ENCODE results near the gene ZDHHC12.

ZDHHC12 gene

DNA sequence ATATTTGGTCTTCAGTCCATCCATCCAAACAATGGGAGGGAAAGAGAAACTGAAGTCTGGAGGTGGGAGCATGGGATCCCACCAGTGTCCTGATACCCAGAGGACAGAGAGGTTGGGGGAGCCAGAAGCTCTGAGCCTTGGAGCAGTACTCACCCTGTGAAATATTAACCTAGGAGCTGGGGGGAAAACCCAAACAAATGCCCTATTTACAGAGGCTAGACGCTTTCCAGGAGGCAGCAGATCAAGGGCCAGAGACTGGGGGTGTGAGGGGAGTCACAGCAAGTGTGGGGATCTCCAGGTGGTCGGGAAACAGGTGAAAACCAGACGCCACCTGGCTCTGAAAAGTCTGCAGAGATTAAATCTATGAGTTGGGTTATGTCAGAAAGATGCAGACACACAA lies 41.6 kb upstream of the ZDHHC12 start:
- Histone ChIP-seq H3K36me3 (ENCODE audit: control insufficient read depth in 2 of 2, insufficient read depth in 1 of 2, low read length in 2 of 2) (peaks cover 0 to 19% of the 10 kb centered on the region in 2 experiments; a peak in 1 of 3 replicates), H3K4me1 (ENCODE audit: control insufficient read depth, insufficient read depth, low read length) (no peaks in the 10 kb centered on the region), H3K27ac (ENCODE audit: extremely low read depth, low read depth, low read length) (no peak overlapping the region), H3K9me3 (ENCODE audit: control insufficient read depth, insufficient read depth, low read depth, low read length) (no peaks in the 10 kb centered on the region), H3K4me3 (ENCODE audit: low read depth, low read length) (no peak overlapping the region)
- POLR2A ChIA-PET = no interaction called here
- TF ChIP-seq ZNF514 (tag by site-specific recombination; IDR thresholded peaks at IDR 0.05) (no peak), ZNF416 (tag by site-specific recombination; IDR thresholded peaks at IDR 0.05) (no peak), ZNF510 (tag by site-specific recombination; IDR thresholded peaks at IDR 0.05; ENCODE audit: insufficient replicate concordance) (no peak)
- TF ChIP-seq, protein P1, sequence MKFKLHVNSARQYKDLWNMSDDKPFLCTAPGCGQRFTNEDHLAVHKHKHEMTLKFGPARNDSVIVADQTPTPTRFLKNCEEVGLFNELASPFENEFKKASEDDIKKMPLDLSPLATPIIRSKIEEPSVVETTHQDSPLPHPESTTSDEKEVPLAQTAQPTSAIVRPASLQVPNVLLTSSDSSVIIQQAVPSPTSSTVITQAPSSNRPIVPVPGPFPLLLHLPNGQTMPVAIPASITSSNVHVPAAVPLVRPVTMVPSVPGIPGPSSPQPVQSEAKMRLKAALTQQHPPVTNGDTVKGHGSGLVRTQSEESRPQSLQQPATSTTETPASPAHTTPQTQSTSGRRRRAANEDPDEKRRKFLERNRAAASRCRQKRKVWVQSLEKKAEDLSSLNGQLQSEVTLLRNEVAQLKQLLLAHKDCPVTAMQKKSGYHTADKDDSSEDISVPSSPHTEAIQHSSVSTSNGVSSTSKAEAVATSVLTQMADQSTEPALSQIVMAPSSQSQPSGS (tag by site-specific recombination; IDR thresholded peaks at IDR 0.05; ENCODE audit: low read depth) = no peak
- TF ChIP-seq, protein P2, sequence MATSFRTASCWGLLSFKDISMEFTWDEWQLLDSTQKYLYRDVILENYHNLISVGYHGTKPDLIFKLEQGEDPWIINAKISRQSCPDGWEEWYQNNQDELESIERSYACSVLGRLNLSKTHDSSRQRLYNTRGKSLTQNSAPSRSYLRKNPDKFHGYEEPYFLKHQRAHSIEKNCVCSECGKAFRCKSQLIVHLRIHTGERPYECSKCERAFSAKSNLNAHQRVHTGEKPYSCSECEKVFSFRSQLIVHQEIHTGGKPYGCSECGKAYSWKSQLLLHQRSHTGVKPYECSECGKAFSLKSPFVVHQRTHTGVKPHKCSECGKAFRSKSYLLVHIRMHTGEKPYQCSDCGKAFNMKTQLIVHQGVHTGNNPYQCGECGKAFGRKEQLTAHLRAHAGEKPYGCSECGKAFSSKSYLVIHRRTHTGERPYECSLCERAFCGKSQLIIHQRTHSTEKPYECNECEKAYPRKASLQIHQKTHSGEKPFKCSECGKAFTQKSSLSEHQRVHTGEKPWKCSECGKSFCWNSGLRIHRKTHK (tag by site-specific recombination; IDR thresholded peaks at IDR 0.05) = no peak
- TF ChIP-seq, protein P3, sequence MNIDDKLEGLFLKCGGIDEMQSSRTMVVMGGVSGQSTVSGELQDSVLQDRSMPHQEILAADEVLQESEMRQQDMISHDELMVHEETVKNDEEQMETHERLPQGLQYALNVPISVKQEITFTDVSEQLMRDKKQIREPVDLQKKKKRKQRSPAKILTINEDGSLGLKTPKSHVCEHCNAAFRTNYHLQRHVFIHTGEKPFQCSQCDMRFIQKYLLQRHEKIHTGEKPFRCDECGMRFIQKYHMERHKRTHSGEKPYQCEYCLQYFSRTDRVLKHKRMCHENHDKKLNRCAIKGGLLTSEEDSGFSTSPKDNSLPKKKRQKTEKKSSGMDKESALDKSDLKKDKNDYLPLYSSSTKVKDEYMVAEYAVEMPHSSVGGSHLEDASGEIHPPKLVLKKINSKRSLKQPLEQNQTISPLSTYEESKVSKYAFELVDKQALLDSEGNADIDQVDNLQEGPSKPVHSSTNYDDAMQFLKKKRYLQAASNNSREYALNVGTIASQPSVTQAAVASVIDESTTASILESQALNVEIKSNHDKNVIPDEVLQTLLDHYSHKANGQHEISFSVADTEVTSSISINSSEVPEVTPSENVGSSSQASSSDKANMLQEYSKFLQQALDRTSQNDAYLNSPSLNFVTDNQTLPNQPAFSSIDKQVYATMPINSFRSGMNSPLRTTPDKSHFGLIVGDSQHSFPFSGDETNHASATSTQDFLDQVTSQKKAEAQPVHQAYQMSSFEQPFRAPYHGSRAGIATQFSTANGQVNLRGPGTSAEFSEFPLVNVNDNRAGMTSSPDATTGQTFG (tag by site-specific recombination; IDR thresholded peaks at IDR 0.05; ENCODE audit: borderline replicate concordance) = no peak
- TF ChIP-seq, protein P4, sequence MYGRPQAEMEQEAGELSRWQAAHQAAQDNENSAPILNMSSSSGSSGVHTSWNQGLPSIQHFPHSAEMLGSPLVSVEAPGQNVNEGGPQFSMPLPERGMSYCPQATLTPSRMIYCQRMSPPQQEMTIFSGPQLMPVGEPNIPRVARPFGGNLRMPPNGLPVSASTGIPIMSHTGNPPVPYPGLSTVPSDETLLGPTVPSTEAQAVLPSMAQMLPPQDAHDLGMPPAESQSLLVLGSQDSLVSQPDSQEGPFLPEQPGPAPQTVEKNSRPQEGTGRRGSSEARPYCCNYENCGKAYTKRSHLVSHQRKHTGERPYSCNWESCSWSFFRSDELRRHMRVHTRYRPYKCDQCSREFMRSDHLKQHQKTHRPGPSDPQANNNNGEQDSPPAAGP (tag by site-specific recombination; IDR thresholded peaks at IDR 0.05) = no peak
- CTCF ChIA-PET = interaction anchor here (1.0 to 2.1 kb wide), 2 partner anchors 32 to 123 kb away, joined by 5 to 6 read pairs; no protein-coding TSS in a partner anchor

DNA sequence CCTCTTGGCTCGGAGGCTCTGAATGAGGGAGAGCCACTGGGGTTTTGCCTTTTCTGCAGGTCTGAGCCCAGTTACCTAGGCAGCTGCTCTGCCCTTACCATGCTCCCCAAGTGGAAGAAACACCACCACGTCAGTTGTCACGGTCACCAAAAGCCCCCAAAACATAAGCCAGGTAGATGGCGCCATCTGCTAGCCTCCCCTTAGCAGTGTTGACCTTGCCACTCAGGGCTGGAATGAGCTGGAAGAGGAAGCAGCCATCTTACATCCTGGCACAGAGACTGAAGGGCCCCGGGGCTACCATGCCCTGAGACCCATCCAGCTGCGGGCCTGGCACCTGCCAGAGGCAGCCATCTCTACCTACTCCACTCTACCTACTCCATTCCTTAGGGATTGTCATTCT lies 40.4 kb upstream of the ZDHHC12 start:
- Histone ChIP-seq H3K4me3 (ENCODE audit: low read depth, low read length) (no peak overlapping the region), H3K4me1 (ENCODE audit: control insufficient read depth, insufficient read depth, low read length) (no peaks in the 10 kb centered on the region), H3K27ac (ENCODE audit: extremely low read depth, low read depth, low read length) (no peak overlapping the region), H3K36me3 (ENCODE audit: control insufficient read depth in 2 of 2, insufficient read depth in 1 of 2, low read length in 2 of 2) (peaks cover 0 to 14% of the 10 kb centered on the region in 2 experiments; a peak in 1 of 3 replicates), H3K9me3 (ENCODE audit: control insufficient read depth, insufficient read depth, low read depth, low read length) (no peaks in the 10 kb centered on the region)
- ChIA-PET POLR2A (no interaction called here), CTCF (interaction anchor here (0.6 to 2.1 kb wide), 3 partner anchors 31 to 423 kb away, joined by 4 to 6 read pairs (median 5); no protein-coding TSS in a partner anchor)
- TF ChIP-seq KLF16 (tag by site-specific recombination; IDR thresholded peaks at IDR 0.05) (no peak), EGR2 (tag by site-specific recombination; IDR thresholded peaks at IDR 0.05; ENCODE audit: low read depth) (no peak), ZNF266 (tag by site-specific recombination; IDR thresholded peaks at IDR 0.05; ENCODE audit: low read depth) (no peak), ZNF561 (tag by site-specific recombination; IDR thresholded peaks at IDR 0.05; ENCODE audit: borderline replicate concordance) (no peak), GLI2 (tag by site-specific recombination; IDR thresholded peaks at IDR 0.05; ENCODE audit: borderline replicate concordance, low read depth) (no peak), SCRT1 (tag by site-specific recombination; IDR thresholded peaks at IDR 0.05; ENCODE audit: borderline replicate concordance) (no peak), ZNF830 (tag by site-specific recombination; IDR thresholded peaks at IDR 0.05; ENCODE audit: low read depth) (no peak)
- TF ChIP-seq, protein P5, sequence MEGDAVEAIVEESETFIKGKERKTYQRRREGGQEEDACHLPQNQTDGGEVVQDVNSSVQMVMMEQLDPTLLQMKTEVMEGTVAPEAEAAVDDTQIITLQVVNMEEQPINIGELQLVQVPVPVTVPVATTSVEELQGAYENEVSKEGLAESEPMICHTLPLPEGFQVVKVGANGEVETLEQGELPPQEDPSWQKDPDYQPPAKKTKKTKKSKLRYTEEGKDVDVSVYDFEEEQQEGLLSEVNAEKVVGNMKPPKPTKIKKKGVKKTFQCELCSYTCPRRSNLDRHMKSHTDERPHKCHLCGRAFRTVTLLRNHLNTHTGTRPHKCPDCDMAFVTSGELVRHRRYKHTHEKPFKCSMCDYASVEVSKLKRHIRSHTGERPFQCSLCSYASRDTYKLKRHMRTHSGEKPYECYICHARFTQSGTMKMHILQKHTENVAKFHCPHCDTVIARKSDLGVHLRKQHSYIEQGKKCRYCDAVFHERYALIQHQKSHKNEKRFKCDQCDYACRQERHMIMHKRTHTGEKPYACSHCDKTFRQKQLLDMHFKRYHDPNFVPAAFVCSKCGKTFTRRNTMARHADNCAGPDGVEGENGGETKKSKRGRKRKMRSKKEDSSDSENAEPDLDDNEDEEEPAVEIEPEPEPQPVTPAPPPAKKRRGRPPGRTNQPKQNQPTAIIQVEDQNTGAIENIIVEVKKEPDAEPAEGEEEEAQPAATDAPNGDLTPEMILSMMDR (tag by site-specific recombination; IDR thresholded peaks at IDR 0.05) = 0 out of 2 replicates have a peak, but pooled peaks have one; percentile 15
- TF ChIP-seq, protein P6, sequence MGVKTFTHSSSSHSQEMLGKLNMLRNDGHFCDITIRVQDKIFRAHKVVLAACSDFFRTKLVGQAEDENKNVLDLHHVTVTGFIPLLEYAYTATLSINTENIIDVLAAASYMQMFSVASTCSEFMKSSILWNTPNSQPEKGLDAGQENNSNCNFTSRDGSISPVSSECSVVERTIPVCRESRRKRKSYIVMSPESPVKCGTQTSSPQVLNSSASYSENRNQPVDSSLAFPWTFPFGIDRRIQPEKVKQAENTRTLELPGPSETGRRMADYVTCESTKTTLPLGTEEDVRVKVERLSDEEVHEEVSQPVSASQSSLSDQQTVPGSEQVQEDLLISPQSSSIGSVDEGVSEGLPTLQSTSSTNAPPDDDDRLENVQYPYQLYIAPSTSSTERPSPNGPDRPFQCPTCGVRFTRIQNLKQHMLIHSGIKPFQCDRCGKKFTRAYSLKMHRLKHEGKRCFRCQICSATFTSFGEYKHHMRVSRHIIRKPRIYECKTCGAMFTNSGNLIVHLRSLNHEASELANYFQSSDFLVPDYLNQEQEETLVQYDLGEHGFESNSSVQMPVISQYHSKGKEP (tag by site-specific recombination; IDR thresholded peaks at IDR 0.05) = no peak

All from HEK293 (cell line).